Measurements from ENCODE around the gene ITGA1.

DNA sequence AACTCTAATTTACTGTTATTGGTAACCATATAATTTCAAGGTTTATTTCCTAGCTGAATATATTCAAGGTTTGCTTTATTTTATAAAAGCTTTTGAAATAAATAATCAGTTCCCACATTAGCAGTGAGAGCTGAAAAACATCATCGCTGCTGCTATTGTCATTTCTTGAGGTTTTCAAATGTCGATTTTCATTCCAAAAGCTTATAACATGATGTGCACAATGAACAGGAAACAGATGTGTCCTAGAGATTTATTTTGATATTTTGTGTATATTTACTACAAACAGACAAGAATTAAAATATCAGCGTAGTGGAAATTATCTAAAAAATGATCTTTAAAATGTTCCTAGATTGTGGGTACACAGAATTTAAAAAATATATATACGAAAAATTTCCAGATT, 10.5 kb upstream of the ITGA1 start:
- TF ChIP-seq POLR2A (IDR thresholded peaks at IDR 0.05), result no peak
- TF ChIP-seq, protein P1, sequence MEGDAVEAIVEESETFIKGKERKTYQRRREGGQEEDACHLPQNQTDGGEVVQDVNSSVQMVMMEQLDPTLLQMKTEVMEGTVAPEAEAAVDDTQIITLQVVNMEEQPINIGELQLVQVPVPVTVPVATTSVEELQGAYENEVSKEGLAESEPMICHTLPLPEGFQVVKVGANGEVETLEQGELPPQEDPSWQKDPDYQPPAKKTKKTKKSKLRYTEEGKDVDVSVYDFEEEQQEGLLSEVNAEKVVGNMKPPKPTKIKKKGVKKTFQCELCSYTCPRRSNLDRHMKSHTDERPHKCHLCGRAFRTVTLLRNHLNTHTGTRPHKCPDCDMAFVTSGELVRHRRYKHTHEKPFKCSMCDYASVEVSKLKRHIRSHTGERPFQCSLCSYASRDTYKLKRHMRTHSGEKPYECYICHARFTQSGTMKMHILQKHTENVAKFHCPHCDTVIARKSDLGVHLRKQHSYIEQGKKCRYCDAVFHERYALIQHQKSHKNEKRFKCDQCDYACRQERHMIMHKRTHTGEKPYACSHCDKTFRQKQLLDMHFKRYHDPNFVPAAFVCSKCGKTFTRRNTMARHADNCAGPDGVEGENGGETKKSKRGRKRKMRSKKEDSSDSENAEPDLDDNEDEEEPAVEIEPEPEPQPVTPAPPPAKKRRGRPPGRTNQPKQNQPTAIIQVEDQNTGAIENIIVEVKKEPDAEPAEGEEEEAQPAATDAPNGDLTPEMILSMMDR (IDR thresholded peaks at IDR 0.05), result no peak

Measured in vagina (tissue), 2 donors.